Tibial nerve (tissue), 4 donors: Measurements from ENCODE around the gene C22orf39. TPM values are rescaled to one million over a fixed set of nuclear protein-coding genes. Genes with fewer than 3 reads are reported as not detected.

Experiments used
- DNase-seq, 2 donors: peaks; one replicate each; pipeline ENCODE4 v3.0.0-alpha.2; 2019; ENCODE audit warnings: low spot score in 2 of 2
- H3K27ac ChIP-seq, 4 donors: fragments of 200-600 bp; sonication (generic) in 3 of 4; one replicate each; pipeline ENCODE4 v1.5.1; 2017 to 2019; ENCODE audit warnings: mild to moderate bottlenecking in 1 of 4
- H3K27me3 ChIP-seq, 2 donors: fragments of 200-600 bp; sonication (generic) in 1 of 2; one replicate each; pipeline versions ENCODE4 v1.5.1 to v1.6.0; 2017 to 2019
- H3K36me3 ChIP-seq, 3 donors: fragments of 200-600 bp; sonication (generic); one replicate each; pipeline ENCODE4 v1.5.1; 2018 to 2019
- H3K4me1 ChIP-seq, 4 donors: fragments of 200-600 bp; sonication (generic) in 3 of 4; one replicate each; pipeline ENCODE4 v1.5.1; 2017 to 2019
- H3K4me3 ChIP-seq, 4 donors: fragments of 200-600 bp; sonication (generic) in 3 of 4; one replicate each; pipeline ENCODE4 v1.5.1; 2017 to 2019; ENCODE audit warnings: mild to moderate bottlenecking in 1 of 4, moderate library complexity in 1 of 4
- H3K9me3 ChIP-seq, 4 donors: fragments of 200-600 bp; sonication (generic) in 3 of 4; one replicate each; pipeline ENCODE4 v1.5.1; 2017 to 2019
- EP300 ChIP-seq, 2 donors: sonication (generic); formaldehyde crosslinking; IDR thresholded peaks; one replicate each; pipeline ENCODE4 v1.6.1; 2017; ENCODE audit warnings: antibody characterized with exemption in 2 of 2, mild to moderate bottlenecking in 1 of 2
- POLR2A ChIP-seq, 2 donors: fragments of 450-650 bp; IDR thresholded peaks; one replicate each; pipeline ENCODE4 v1.6.1; 2017; ENCODE audit warnings: antibody characterized with exemption in 2 of 2, mild to moderate bottlenecking in 2 of 2, moderate library complexity in 2 of 2
- WGBS, 2 donors: methylation state at CpG; one replicate each; pipeline ENCODE4 v1.1.5; 2018; 5-methylcytosine and 5-hydroxymethylcytosine counted together
- total RNA-seq, 4 donors: library from RNA; depleted of rRNA; stranded (reverse); fragments of >200 nt; gene quantifications; one replicate each; pipeline ENCODE4 v1.1.0, GENCODE V29; 2016
- TF ChIP-seq, protein P1 (sequence below), 5 experiments: fragments of 200-600 bp in 3 of 5; fragments of 450-650 bp in 2 of 5; sonication (generic) in 3 of 5; IDR thresholded peaks; one replicate each; pipeline ENCODE4 v1.5.1; 2016 to 2019; ENCODE audit warnings: antibody characterized with exemption in 5 of 5, mild to moderate bottlenecking in 3 of 5, moderate library complexity in 2 of 5

Gene C22orf39
- total RNA-seq, 4 donors from 2014 or later: 58.5 to 101 (median 75.1) TPM

DNA sequence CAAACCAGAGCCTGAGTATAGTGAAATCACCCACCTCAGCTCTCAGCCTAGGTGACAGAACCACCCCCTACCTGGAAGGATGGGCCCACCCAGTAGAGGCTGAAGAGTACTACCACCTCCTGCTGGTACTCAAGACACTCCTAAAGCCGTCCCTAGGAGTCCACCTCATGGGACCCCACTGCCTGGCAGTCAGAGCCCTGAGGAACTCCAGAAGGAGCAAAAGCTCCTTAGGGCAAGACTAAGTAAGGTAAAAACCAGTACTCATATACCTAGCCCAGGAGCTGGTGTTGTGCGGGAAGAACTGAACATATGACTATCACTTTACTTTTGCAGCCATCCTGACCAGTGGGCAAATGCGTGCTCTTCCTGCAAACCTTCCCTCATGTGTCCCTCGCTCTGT is 52.2 kb downstream of the C22orf39 start:
- H3K27ac ChIP-seq: no peak overlapping the region
- no peak for DNase-seq
- TF ChIP-seq POLR2A (IDR thresholded peaks at IDR 0.05): no peak
- TF ChIP-seq EP300 (IDR thresholded peaks at IDR 0.05): no peak
- TF ChIP-seq, protein P1, sequence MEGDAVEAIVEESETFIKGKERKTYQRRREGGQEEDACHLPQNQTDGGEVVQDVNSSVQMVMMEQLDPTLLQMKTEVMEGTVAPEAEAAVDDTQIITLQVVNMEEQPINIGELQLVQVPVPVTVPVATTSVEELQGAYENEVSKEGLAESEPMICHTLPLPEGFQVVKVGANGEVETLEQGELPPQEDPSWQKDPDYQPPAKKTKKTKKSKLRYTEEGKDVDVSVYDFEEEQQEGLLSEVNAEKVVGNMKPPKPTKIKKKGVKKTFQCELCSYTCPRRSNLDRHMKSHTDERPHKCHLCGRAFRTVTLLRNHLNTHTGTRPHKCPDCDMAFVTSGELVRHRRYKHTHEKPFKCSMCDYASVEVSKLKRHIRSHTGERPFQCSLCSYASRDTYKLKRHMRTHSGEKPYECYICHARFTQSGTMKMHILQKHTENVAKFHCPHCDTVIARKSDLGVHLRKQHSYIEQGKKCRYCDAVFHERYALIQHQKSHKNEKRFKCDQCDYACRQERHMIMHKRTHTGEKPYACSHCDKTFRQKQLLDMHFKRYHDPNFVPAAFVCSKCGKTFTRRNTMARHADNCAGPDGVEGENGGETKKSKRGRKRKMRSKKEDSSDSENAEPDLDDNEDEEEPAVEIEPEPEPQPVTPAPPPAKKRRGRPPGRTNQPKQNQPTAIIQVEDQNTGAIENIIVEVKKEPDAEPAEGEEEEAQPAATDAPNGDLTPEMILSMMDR (IDR thresholded peaks at IDR 0.05): no peak
- WGBS, 2 donors: 94 to 99% methylated on average over 4 of the region's 4 CpGs
- H3K36me3 ChIP-seq: peaks cover 6 to 99% (median 31%) of the 10 kb centered on the region in 3 donors
- no peak overlapping the region for H3K4me3 ChIP-seq
- H3K9me3 ChIP-seq: no peaks in the 10 kb centered on the region
- no peaks in the 10 kb centered on the region for H3K27me3 ChIP-seq
- no peaks in the 10 kb centered on the region for H3K4me1 ChIP-seq

DNA sequence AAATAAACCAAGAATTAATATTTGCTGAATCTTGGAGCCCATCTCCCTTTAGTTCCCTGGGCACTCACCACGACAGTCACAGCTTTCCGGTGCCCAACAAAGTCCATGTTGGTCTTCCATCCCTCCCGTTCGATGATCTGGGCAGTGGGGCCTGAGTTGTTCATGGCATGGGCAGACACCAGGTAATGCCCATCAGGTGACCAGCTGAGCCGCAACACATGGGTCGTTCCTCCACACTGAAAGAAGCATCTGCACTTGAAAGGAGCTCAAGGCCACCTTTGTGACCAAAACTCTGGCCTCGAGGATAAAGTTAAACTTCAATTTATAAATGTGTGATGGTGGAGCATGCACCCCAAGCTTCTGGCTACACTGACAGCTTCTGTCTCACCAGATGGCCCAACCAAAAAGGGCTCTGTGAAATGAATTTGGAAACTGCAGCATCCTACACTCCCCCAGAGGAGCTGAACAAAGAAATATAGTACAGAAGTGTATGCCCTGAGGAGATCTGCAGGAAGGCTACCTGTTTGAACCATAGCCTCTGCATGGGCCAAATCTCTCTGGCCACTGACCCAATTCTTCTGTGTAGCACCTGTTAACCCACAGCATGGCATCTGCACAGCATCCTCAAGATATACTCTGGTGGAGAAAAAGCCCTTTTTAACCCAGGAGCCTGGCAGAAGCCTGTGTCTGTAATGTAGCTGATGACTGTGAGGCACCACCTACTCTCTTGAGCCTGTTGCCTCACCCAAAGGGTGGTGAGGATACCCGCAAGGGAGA is 53.0 kb downstream of the C22orf39 start:
- no peak for DNase-seq
- H3K27ac ChIP-seq: no peak overlapping the region
- H3K27me3 ChIP-seq: no peaks in the 10 kb centered on the region
- TF ChIP-seq, protein P1 (IDR thresholded peaks at IDR 0.05): no peak
- no peaks in the 10 kb centered on the region for H3K4me1 ChIP-seq
- peaks cover 6 to 100% (median 31%) of the 10 kb centered on the region in 3 donors for H3K36me3 ChIP-seq
- H3K9me3 ChIP-seq: no peaks in the 10 kb centered on the region
- 92 to 96% methylated on average over 8 of the region's 8 CpGs for WGBS, 2 donors
- H3K4me3 ChIP-seq: no peak overlapping the region

DNA sequence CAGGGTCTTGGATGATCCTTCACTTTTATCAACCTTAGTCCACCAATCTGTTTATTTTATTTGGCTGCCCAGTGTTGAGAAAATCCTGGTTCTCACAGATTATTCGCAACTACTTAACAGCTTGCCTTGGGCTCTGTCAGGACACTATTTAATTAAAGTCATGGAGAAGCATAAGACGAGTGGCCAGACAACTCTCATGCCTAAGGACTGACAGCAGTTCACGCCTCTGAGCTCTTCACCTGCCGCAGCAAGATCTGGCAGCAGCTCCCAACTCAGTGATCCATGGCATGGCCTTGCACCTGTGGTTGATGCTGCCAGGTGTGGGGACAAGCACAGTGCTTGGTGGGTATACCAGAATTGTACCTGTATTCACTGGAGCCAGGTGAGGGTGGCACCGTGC is 53.8 kb downstream of the C22orf39 start:
- WGBS, 2 donors: 82 to 88% methylated on average over 5 of the region's 5 CpGs
- Histone ChIP-seq H3K27me3 (no peaks in the 10 kb centered on the region), H3K4me3 (no peak overlapping the region), H3K4me1 (no peaks in the 10 kb centered on the region), H3K36me3 (peaks cover 8 to 100% (median 39%) of the 10 kb centered on the region in 3 donors), H3K27ac (no peak overlapping the region), H3K9me3 (no peaks in the 10 kb centered on the region)
- no peak for TF ChIP-seq EP300 (IDR thresholded peaks at IDR 0.05)
- no peak for TF ChIP-seq POLR2A (IDR thresholded peaks at IDR 0.05)
- TF ChIP-seq, protein P1 (IDR thresholded peaks at IDR 0.05): no peak
- DNase-seq: no peak

Other genes with a start within 250 kb of the C22orf39 start
- 10 to 100 TPM; 22.6 to 35.9 (median 26.8) TPM for gene CLTCL1, start 156.0 kb downstream of the C22orf39 start, total RNA-seq
- 10 to 100 TPM; 18.8 to 31.6 (median 24.7) TPM for gene HIRA, start 16.0 kb downstream of the C22orf39 start, total RNA-seq
- gene MRPL40, start 15.2 kb downstream of the C22orf39 start, total RNA-seq: 10 to 100 TPM; 11.4 to 37.8 (median 23.8) TPM
- gene UFD1, start 31.5 kb upstream of the C22orf39 start, total RNA-seq: 10 to 100 TPM; 26.9 to 38.1 (median 30.1) TPM
- under 1 TPM in 1 of 4 donors, not detected in 3; 0.98 TPM for gene CDC45, start 32.2 kb upstream of the C22orf39 start, total RNA-seq
- 100 to 1,000 TPM; 102 to 226 (median 170) TPM for gene CLDN5, start 76.7 kb upstream of the C22orf39 start, total RNA-seq